Liver (tissue), 3 donors: ENCODE data around the gene GFOD2.

Experiments
- ATF3 ChIP-seq: IDR thresholded peaks from 2 replicates; pipeline ENCODE4 v1.6.1; 2016; ENCODE audit warnings: antibody characterized with exemption
- EGR1 ChIP-seq, 2 donors: IDR thresholded peaks; 2 replicates each; pipeline ENCODE4 v1.6.1; 2016 to 2018; ENCODE audit warnings: antibody characterized with exemption in 2 of 2, low read depth in 2 of 2
- FOXA1 ChIP-seq: IDR thresholded peaks from 2 replicates; pipeline ENCODE4 v1.6.1; 2016; ENCODE audit warnings: antibody characterized with exemption
- GABPA ChIP-seq, 2 donors: IDR thresholded peaks in 1 of 2; conservative IDR thresholded peaks in 1 of 2; 2 replicates each; pipeline ENCODE4 v1.6.1; 2016; ENCODE audit warnings: antibody characterized with exemption in 2 of 2, mild to moderate bottlenecking in 1 of 2, moderate library complexity in 1 of 2
- JUND ChIP-seq, 2 donors: IDR thresholded peaks; 2 replicates each; pipeline ENCODE4 v1.6.1; 2016; ENCODE audit warnings: antibody characterized with exemption in 2 of 2
- MAX ChIP-seq: IDR thresholded peaks from 2 replicates; pipeline ENCODE4 v1.6.1; 2016; ENCODE audit warnings: antibody characterized with exemption
- RAD21 ChIP-seq, 2 donors: IDR thresholded peaks; 2 replicates each; pipeline ENCODE4 v1.6.1; 2016; ENCODE audit warnings: antibody characterized with exemption in 2 of 2, mild to moderate bottlenecking in 2 of 2
- REST ChIP-seq: IDR thresholded peaks from 2 replicates; pipeline ENCODE4 v1.6.1; 2016; ENCODE audit warnings: antibody characterized with exemption, mild to moderate bottlenecking
- TAF1 ChIP-seq: conservative IDR thresholded peaks from 2 replicates; pipeline ENCODE4 v1.6.1; 2016; ENCODE audit warnings: antibody characterized with exemption, mild to moderate bottlenecking
- YY1 ChIP-seq: IDR thresholded peaks from 2 replicates; pipeline ENCODE4 v1.6.1; 2016; ENCODE audit warnings: antibody characterized with exemption, mild to moderate bottlenecking
- TF ChIP-seq, protein P1 (sequence below): fragments of 150-350 bp; IDR thresholded peaks from 2 replicates; pipeline ENCODE4 v1.5.1; 2017; ENCODE audit warnings: improper control_type of control experiment, low read depth, low read length; ENCODE audit not compliant: missing input control
- donor health status: healthy.
- donor health status: healthy.

GRCh38 chr16:67651847-67652246, 67.3 kb downstream of the GFOD2 start:
- TF ChIP-seq EGR1 (IDR thresholded peaks at IDR 0.05; ENCODE audit: low read depth in 2 of 2) (no peak), REST (no peak), RAD21 (IDR thresholded peaks at IDR 0.05) (no peak), GABPA (IDR thresholded peaks at IDR 0.05 in 1 of 2, conservative IDR thresholded peaks at IDR 0.05 in 1 of 2) (no peak), YY1 (no peak), FOXA1 (no peak), TAF1 (no peak), ATF3 (no peak), MAX (no peak), JUND (IDR thresholded peaks at IDR 0.05) (no peak)
- TF ChIP-seq, protein P1, sequence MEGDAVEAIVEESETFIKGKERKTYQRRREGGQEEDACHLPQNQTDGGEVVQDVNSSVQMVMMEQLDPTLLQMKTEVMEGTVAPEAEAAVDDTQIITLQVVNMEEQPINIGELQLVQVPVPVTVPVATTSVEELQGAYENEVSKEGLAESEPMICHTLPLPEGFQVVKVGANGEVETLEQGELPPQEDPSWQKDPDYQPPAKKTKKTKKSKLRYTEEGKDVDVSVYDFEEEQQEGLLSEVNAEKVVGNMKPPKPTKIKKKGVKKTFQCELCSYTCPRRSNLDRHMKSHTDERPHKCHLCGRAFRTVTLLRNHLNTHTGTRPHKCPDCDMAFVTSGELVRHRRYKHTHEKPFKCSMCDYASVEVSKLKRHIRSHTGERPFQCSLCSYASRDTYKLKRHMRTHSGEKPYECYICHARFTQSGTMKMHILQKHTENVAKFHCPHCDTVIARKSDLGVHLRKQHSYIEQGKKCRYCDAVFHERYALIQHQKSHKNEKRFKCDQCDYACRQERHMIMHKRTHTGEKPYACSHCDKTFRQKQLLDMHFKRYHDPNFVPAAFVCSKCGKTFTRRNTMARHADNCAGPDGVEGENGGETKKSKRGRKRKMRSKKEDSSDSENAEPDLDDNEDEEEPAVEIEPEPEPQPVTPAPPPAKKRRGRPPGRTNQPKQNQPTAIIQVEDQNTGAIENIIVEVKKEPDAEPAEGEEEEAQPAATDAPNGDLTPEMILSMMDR, result no peak
